Stomach (tissue), 4 donors: Measurements from ENCODE around the gene ME3.

ENCODE experiments used
- EP300 ChIP-seq: sonication (generic); formaldehyde crosslinking; IDR thresholded peaks from one replicate; pipeline ENCODE4 v1.6.1; 2017; ENCODE audit warnings: antibody characterized with exemption
- POLR2A ChIP-seq, 4 donors: fragments of 450-650 bp; IDR thresholded peaks; one replicate each; pipeline ENCODE4 v1.6.1; 2016; ENCODE audit warnings: antibody characterized with exemption in 4 of 4, control low read depth in 2 of 4, mild to moderate bottlenecking in 1 of 4, moderate library complexity in 1 of 4
- POLR2AphosphoS5 ChIP-seq, 3 donors: sonication (generic); formaldehyde crosslinking; IDR thresholded peaks; one replicate each; pipeline ENCODE4 v1.6.1; 2016; ENCODE audit warnings: antibody characterized with exemption in 3 of 3
- TF ChIP-seq, protein P1 (sequence below), 7 experiments: fragments of 450-650 bp in 4 of 7; fragments of 200-600 bp in 3 of 7; sonication (generic) in 3 of 7; IDR thresholded peaks; one replicate each; pipeline ENCODE4 v1.5.1; 2016 to 2019; ENCODE audit warnings: antibody characterized with exemption in 7 of 7, control low read depth in 2 of 7, mild to moderate bottlenecking in 1 of 7

DNA sequence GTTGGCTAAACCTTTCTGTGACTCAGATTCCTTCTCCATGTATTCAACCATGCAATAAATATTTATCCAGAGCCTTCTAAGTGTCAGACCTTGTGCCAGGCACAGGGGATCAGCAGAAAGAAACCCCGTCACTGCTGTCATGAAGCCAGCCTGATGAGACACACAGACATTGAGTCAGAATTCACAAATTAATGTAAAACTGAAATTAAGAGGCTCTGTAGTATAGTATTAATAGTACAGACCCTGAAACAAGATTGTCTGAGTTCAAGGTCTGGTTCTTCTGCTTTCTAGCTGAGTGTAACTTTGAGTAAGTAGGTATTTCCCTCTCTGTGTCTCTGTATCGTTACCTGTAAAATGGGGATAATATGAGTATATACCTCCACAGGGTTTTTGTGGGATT, 46.9 kb downstream of the ME3 start:
- TF ChIP-seq, protein P1, sequence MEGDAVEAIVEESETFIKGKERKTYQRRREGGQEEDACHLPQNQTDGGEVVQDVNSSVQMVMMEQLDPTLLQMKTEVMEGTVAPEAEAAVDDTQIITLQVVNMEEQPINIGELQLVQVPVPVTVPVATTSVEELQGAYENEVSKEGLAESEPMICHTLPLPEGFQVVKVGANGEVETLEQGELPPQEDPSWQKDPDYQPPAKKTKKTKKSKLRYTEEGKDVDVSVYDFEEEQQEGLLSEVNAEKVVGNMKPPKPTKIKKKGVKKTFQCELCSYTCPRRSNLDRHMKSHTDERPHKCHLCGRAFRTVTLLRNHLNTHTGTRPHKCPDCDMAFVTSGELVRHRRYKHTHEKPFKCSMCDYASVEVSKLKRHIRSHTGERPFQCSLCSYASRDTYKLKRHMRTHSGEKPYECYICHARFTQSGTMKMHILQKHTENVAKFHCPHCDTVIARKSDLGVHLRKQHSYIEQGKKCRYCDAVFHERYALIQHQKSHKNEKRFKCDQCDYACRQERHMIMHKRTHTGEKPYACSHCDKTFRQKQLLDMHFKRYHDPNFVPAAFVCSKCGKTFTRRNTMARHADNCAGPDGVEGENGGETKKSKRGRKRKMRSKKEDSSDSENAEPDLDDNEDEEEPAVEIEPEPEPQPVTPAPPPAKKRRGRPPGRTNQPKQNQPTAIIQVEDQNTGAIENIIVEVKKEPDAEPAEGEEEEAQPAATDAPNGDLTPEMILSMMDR (IDR thresholded peaks at IDR 0.05): no peak
- TF ChIP-seq POLR2A (IDR thresholded peaks at IDR 0.05) (no peak), POLR2AphosphoS5 (IDR thresholded peaks at IDR 0.05) (no peak), EP300 (no peak)
